CD4-positive, alpha-beta T cell treated with Interleukin-15 for 4 hours (primary cell): Measurements from ENCODE around the gene DYRK1A.
"Not testable (repeated sequence)": the region's sequence is repeated elsewhere in the genome, so short reads cannot be mapped to it uniquely, and the experiment has no call there.

Experiments used
- DNase-seq: peaks from one replicate; pipeline ENCODE4 v3.0.0-alpha.2; 2020; ENCODE audit warnings: low spot score

DYRK1A gene

DNA sequence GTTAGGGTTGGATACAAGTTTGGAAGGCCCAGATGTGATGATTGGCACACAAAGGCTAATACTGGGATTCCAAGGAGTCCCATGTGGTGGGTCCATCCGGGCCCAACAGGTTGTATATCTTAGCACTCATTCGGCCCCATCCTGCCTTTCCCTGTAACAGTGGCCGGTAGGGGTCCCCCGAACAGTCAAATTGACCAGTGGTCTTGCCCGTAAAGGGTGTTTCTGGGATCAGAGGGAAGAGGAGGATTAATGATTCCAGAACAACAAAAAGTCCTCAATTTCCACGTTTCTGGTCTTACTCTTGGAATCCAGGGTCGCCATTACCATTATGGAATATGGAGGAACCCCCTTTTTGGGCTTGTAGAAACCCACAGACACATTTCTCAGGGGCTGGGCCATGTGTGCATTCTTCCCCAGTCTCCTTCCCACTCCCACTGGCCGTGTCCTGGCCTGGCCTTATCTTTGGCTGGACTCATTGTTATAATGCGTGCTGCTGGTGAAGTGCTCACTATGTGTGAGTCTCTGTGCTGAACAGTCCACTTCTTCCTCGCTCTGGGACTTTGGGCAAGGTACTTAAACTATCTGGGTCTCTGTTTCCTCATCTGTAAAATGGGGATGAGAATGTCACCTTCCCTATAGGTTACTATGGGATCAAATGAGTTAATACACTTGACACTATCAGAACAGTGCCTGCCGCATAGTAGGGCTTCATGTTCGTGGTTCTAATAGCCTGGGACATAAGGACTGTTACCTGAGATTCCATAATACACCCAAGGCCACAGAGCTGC lies 161.8 kb downstream of the DYRK1A start:
- no peak for DNase-seq

GRCh38 chr21:37529649-37530048 lies 163.1 kb downstream of the DYRK1A start:
- DNase-seq = no peak

DNA sequence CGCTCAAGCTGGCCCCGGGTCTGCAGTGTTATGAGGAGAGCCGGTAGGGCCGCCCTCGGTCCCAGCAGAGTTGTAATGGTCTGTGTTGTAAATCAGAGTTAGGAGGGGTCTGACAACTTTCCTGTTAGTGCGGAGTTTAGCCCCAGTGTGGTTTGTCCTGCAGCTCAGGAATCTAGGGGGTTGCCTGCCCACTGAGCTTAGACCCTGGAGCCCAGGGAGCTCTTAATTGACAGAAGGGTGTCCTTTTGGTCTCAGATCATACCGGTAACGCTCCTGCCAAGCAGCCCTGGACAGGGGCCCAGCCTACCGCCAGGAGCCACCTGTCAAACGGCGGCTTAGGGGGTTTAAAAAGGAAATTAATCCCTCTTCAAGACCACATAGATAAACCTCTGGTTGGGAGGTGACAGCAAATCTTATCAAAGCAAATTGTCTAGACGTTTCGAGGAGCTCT lies 164.4 kb downstream of the DYRK1A start:
- no peak for DNase-seq

DNA sequence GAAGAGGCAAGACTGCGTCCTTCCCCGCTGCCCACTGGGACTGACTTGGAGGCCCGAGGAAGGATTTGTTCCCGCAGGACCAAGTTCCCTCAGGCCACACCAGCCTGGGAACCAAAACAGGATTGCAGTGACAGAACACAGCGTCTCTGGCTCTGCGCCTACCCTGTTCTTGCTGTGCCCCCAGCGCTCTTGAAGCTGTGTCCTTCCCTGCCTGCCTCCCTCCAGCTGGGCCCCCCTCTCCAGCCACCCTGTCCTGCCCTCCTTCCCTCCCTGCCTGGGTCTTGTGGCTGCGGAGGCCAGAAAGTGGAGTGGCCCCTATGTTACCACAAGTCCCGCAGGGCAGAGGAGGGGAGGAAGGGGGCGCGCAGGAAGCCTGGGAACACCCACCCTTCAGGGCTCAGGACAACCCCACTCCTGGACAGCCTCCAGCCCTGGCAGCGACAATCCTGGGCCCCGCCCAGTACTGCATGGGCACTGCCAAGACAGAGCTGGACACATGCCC lies 164.9 kb downstream of the DYRK1A start:
- no peak for DNase-seq

GRCh38 chr21:37532868-37533780 lies 166.6 kb downstream of the DYRK1A start:
- peak; percentile 25 for DNase-seq

GRCh38 chr21:37534431-37534830 lies 167.9 kb downstream of the DYRK1A start:
- DNase-seq = no peak

DNA sequence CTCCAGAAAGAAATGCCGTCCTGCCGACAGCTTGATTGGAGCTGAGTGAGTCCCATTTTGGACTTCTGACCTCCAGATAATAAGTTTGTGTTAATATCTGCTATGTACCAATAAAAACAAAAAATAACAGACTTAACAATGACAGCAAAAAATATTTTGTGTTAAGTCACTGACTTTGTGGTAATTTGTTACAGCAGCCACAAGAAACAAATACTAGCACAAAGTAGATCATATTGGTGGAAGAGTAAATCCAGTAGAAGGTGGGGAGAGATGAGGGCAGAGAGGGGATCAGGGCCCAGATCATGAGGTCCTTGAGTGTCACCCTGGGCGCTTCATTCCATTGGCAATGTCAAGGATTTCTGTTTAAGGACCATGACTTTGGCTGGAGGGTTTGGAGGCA lies 168.6 kb downstream of the DYRK1A start:
- DNase-seq = no peak

GRCh38 chr21:37535672-37536071 lies 169.1 kb downstream of the DYRK1A start:
- DNase-seq = no peak

DNA sequence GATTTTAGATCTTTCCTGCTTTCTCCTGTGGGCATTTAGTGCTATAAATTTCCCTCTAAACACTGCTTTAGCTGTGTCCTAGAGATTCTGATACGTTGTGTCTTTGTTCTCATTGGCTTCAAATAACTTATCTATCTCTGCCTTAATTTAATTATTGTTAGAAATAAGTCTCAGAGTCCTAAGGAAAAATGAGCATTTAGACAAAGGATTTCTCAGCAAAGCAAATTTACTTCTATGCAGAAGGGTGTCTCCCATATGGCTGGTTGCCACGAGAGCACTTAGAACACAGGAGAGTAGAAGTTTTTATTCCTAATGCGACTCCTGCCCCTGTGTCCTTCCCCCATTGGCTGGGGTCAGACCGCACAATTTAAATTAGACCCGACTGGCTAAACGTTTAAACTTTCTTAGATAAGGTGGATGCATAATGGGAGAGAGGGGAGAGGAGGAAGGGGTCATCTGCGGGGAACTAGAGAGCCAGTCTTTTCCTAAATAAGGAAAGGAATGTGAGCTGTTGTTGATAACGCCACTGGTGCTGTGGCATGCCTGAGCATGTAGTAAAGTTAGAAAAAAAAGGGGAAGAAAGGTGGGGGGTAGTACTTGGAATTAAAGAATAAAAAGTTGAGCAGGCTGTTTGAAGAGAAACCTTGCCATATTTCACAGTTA lies 170.2 kb downstream of the DYRK1A start:
- no peak for DNase-seq

DNA sequence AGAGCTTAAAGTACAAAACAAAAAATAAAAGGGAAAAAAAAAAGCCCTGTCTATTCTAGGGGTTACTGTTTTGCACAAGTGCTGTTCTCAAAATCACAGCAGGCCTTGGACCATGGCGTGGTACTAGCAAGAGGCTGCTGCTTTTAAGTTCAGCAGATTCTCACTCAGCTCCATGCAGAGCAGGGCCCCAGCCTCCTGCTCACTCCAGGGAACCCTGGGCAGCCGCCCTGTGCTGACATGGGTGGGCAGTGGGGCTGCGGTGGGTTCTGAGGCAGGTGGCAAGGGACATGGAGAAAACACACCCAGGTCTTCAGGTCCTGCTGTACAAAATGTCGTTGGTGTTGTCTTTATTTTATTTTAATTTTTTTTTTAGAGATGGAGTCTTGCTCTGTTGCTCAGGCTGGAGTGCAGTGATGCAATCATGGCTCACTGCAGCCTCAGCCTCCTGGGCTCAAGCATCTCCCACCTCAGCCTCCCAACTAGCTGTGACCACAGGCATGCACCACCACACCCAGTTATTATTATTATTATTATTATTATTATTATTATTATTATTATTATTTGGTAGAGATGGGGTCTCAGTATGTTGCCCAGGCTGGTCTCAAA lies 170.9 kb downstream of the DYRK1A start:
- DNase-seq = no peak

DNA sequence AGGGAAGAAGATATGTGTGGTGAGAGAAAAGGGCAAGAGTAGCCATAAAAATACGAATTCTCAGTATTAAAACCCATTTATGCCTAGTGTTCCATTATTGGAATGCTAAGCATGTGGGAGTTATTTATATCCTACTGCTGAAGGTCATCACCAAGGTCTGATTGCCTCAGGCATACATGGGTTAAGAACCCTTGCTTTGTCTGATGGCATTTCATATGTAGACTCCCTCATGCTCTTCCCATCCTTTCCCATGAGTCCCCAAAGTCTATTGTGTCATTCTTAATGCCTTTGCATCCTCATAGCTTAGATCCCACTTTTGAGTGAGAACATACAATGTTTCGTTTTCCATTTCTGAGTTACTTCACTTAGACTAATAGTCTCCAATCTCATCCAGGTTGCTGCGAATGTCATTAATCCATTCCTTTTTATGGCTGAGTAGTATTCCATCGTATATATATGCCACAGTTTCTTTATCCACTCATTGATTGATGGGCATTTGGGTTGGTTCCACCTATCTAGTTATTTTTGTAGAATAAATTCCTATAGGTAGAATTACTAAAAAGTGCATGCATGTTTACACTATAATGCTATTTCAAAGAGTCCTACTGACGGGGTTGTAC lies 172.5 kb downstream of the DYRK1A start:
- DNase-seq = no peak

- not testable (repeated sequence) for DNase-seq
These were observed 174.6 kb downstream of the DYRK1A start for GRCh38 chr21:37541128-37541527.

DNA sequence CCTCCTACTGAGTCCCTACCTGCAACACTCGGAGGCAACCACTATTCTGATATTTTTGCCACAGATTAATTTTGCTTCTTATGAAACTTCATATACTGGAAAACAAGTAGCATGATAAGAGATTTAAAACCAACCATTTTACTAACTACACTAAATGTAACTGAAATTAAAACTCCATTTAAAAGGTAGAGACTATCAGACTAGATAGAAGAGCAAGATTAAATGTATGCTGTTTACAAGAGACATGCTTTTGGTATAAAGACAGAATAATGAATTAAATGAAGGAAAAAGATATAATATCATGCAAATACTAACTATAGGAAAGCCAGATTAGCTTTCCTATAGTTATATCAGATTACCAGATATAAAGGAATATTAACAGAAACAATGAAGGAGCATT lies 175.9 kb downstream of the DYRK1A start:
- DNase-seq = no peak

GRCh38 chr21:37546299-37546908 lies 179.8 kb downstream of the DYRK1A start:
- DNase-seq = no peak

- DNase-seq = no peak
These were observed 180.5 kb downstream of the DYRK1A start for GRCh38 chr21:37546949-37547614.

GRCh38 chr21:37547615-37548200 lies 181.1 kb downstream of the DYRK1A start:
- no peak for DNase-seq

- no peak for DNase-seq
These were observed 182.0 kb downstream of the DYRK1A start for GRCh38 chr21:37548521-37548981.

DNA sequence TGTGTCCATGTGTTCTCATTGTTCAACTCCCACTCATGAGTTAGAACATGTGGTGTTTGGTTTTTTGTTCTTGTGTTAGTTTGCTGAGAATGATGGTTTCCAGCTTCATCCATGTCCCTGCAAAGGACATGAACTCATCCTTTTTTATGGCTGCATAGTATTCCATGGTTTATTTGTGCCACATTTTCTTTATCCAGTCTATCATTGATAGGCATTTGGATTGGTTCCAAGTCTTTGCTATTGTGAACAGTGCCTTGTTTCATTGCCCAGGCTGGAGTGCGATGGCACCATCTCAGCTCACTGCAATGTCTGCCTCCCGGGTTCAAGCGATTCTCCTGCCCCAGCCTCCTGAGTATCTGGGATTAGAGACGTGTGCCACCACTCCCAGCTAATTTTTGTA lies 183.2 kb downstream of the DYRK1A start:
- DNase-seq = not testable (repeated sequence)

DNA sequence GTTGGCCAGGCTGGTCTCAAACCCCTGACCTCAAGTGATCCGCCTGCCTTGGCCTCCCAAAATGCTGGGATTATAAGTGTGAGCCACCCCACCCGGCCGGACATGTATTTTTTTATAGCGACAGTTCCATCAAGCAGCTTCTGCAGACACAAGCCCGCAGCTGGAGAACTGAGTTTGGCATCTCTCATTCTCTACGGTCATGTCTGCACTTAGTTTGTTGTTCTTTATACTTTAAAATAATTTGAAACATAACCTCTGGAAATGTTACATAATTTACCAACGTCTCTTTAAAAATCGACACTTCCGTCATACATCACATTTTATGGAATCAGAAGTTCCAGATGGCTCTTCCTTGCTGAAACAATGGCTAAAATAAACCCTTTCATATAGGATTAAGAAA lies 183.6 kb downstream of the DYRK1A start:
- DNase-seq = no peak
